ENCODE results near the gene PLEKHG4B.
A peak's percentile ranks its signal among the peaks of the same experiment; 100 is the strongest.
"Not testable (repeated sequence)": the region's sequence is repeated elsewhere in the genome, so short reads cannot be mapped to it uniquely, and the experiment has no call there.

PLEKHG4B gene

DNA sequence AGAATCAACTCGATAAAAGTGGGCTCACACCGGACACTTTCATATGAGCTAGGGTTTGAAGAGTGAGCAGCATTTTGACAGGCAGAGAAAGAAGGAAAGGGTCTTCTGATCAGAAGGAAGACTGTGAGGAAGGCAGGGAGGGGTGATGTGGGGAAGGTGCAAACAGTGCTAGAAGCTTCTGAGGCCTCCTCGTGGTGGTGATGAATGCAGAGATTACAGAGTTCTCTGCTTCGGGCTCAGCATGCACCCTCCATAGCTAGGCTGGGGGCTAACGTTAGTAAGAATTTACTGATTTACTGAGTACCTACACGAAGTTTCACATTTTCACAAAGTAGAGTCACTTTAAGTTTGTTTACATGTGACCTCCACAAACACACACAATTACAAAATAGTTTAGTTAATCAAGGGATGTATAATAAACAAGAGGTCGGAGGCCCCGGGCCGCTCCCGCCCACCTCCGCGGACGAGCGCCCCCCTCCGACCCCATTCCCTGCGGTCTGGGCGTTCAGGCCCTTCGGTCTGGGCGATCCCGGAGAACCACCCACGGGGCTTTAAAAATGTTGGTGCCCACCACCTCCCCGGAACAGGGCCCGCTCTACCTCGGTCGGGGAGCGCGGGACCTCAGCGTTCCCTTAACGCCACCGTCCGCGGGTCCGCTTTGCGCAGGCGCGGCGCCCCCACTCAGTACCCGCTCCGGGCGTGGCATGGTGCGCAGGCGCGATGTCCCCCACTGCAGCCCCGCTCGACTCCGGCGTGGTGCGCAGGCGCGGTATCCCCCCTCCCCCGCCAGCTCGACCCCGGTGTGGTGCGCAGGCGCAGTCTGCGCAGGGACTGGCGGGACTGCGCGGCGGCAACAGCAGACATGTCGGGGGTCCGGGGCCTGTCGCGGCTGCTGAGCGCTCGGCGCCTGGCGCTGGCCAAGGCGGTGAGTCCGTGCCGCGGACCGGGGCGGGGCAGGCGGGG is 125.8 kb downstream of the PLEKHG4B start, which contains the start of the genes CCDC127 and SDHA:
TSS of gene CCDC127 (minus strand) at position 660 of the 963 bp plus-strand sequence. CDS start 1,304 bp downstream, outside the sequence.
TSS of gene SDHA (plus strand) at position 827 of the 963 bp plus-strand sequence. CDS start at position 863, 36 bp downstream.
- TF ChIP-seq, protein P1, sequence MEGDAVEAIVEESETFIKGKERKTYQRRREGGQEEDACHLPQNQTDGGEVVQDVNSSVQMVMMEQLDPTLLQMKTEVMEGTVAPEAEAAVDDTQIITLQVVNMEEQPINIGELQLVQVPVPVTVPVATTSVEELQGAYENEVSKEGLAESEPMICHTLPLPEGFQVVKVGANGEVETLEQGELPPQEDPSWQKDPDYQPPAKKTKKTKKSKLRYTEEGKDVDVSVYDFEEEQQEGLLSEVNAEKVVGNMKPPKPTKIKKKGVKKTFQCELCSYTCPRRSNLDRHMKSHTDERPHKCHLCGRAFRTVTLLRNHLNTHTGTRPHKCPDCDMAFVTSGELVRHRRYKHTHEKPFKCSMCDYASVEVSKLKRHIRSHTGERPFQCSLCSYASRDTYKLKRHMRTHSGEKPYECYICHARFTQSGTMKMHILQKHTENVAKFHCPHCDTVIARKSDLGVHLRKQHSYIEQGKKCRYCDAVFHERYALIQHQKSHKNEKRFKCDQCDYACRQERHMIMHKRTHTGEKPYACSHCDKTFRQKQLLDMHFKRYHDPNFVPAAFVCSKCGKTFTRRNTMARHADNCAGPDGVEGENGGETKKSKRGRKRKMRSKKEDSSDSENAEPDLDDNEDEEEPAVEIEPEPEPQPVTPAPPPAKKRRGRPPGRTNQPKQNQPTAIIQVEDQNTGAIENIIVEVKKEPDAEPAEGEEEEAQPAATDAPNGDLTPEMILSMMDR (IDR thresholded peaks at IDR 0.05; ENCODE audit: low read depth, low read length, missing control alignments), result peak; percentile 50
- peak within 1 kb of the TSS; percentile 95 for H3K4me3 ChIP-seq (ENCODE audit: low read depth, low read length)
- DNase-seq (ENCODE audit: low read depth), result peak; percentile 77
- in situ Hi-C loops (cut with HindIII; ENCODE audit: low sequenced_read_pairs), result not testable (repeated sequence)

- H3K4me3 ChIP-seq (ENCODE audit: low read depth, low read length), result peak overlapping the region; percentile 95
- in situ Hi-C loops (cut with HindIII; ENCODE audit: low sequenced_read_pairs), result no loop called here
- DNase-seq (ENCODE audit: low read depth), result no peak
- TF ChIP-seq, protein P1 (IDR thresholded peaks at IDR 0.05; ENCODE audit: low read depth, low read length, missing control alignments), result no peak
Observed at GRCh38 chr5:218457-219291, 126.7 kb downstream of the PLEKHG4B start.

DNA sequence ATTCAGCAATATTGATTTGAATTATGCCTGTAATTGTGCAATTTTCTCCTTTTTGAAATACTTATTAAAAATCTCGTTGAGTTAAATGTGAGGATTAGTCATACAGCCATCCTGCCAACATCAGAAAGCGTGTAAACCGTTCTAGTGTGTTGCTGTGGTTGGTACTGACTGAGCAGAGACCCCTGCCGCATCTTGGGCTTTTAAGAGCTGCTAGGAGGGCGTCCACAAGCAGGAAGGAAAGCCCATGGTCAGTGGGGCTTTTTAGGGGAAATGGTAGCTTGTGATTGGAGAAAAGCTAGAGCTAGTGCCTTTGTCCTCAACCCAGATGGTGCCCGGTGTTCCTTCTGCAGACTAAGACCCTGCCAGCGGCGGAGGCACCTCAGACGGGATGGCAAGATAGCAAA is 127.5 kb downstream of the PLEKHG4B start:
- in situ Hi-C loops (cut with HindIII; ENCODE audit: low sequenced_read_pairs), result no loop called here
- peak overlapping the region; percentile 95 for H3K4me3 ChIP-seq (ENCODE audit: low read depth, low read length)
- TF ChIP-seq, protein P1 (IDR thresholded peaks at IDR 0.05; ENCODE audit: low read depth, low read length, missing control alignments), result no peak
- no peak for DNase-seq (ENCODE audit: low read depth)

- peak overlapping the region; percentile 95 for H3K4me3 ChIP-seq (ENCODE audit: low read depth, low read length)
- in situ Hi-C loops (cut with HindIII; ENCODE audit: low sequenced_read_pairs), result no loop called here
- no peak for DNase-seq (ENCODE audit: low read depth)
- TF ChIP-seq, protein P1 (IDR thresholded peaks at IDR 0.05; ENCODE audit: low read depth, low read length, missing control alignments), result no peak
Observed at GRCh38 chr5:219991-220390, 128.0 kb downstream of the PLEKHG4B start.

GRCh38 chr5:222951-223715 is 131.2 kb downstream of the PLEKHG4B start:
- in situ Hi-C loops (cut with HindIII; ENCODE audit: low sequenced_read_pairs); DNase-seq (ENCODE audit: low read depth); H3K4me3 ChIP-seq (ENCODE audit: low read depth, low read length): not testable (repeated sequence)

DNA sequence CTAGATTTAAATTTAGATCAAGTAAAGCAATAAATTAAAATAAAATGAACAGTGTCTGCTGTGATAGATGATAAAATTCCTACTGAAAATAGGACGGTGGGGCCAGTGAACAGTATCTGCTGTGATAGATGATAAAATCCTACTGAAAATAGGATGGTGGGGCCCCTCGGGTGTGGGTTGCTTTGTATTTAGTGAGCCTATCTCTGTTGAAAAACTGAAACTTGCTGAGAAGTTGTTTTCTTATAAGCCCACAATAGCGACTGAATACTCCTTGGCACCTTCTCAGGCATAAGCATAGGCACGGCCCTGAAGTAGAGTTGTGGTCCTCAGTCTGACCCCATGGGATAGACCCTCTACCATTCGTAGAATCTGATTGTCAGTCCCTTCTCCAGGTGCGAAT is 131.8 kb downstream of the PLEKHG4B start:
- in situ Hi-C loops (cut with HindIII; ENCODE audit: low sequenced_read_pairs), result no loop called here

More for the DNA sequence above, 131.8 kb downstream of the PLEKHG4B start:
- DNase-seq (ENCODE audit: low read depth), result no peak
- TF ChIP-seq, protein P1 (IDR thresholded peaks at IDR 0.05; ENCODE audit: low read depth, low read length, missing control alignments), result no peak
- H3K4me3 ChIP-seq (ENCODE audit: low read depth, low read length), result no peak overlapping the region

Measured in astrocyte of the cerebellum (primary cell).